ENCODE results near the gene PMAIP1. TPM values are rescaled to one million over a fixed set of nuclear protein-coding genes. Genes with fewer than 3 reads are reported as not detected.
A peak's percentile ranks its signal among the peaks of the same experiment; 100 is the strongest.

The PMAIP1 gene
- total and polyA plus RNA-seq, 2 of the 8 experiments (the other 6 are each of a cell fraction or from before 2014, with no cell fraction given) = 51.7 to 84.1 TPM

- no peak overlapping the region for H3K23ac ChIP-seq (ENCODE audit: insufficient read length)
- no peak overlapping the region for H2BK5ac ChIP-seq (ENCODE audit: low read depth, low read length)
- H2BK120ac ChIP-seq (replicated peaks; ENCODE audit: low read depth, low read length) = no peak overlapping the region
- H3K27ac ChIP-seq (ENCODE audit: low read depth, low read length) = no peak overlapping the region
- H3K79me2 ChIP-seq (ENCODE audit: control insufficient read depth in 1 of 2, insufficient read depth in 2 of 2, low read length in 2 of 2) = peaks cover 7 to 44% of the 10 kb centered on the region in 2 experiments
- H3K79me1 ChIP-seq (ENCODE audit: low read depth, low read length) = no peaks in the 10 kb centered on the region; the same call in 1 of the 2 replicates
- H4K5ac ChIP-seq (ENCODE audit: insufficient read length, low read depth, low read length) = no peak overlapping the region
- peaks cover 0 to 6% (median 0%) of the 10 kb centered on the region in 4 experiments; a peak in 2 of 7 replicates for H3K27me3 ChIP-seq (replicated peaks in 1 of 4; ENCODE audit: control insufficient read depth in 3 of 4, extremely low read depth in 1 of 4, insufficient read depth in 3 of 4, low read length in 3 of 4)
- no peak overlapping the region for H4K8ac ChIP-seq (ENCODE audit: extremely low read depth, insufficient read depth, low read length)
- H3K9me3 ChIP-seq (ENCODE audit: insufficient read depth in 2 of 2, low read depth in 1 of 2, low read length in 1 of 2) = no peaks in the 10 kb centered on the region
- FAIRE-seq (peak; percentile 42), DNase-seq (ENCODE audit: low read depth in 1 of 2, low spot score in 2 of 2) (no peak)
- no peak overlapping the region for H2AK5ac ChIP-seq (ENCODE audit: low read depth, low read length)
- POLR2A ChIA-PET (ENCODE audit: partially characterized antibody) = interaction anchor here (1.0 to 4.8 kb wide), 3 partner anchors 9 to 30 kb away, joined by 3 to 82 read pairs (median 72); no protein-coding TSS in a partner anchor
- peak overlapping the region; percentile 62 to 99 for H3K4me2 ChIP-seq (ENCODE audit: insufficient read depth in 1 of 2, low read depth in 2 of 2, low read length in 2 of 2)
- CTCF ChIA-PET (ENCODE audit: partially characterized antibody) = no interaction called here
- no peak overlapping the region for H4K91ac ChIP-seq (replicated peaks; ENCODE audit: insufficient read length, low read length)
- no peak overlapping the region for H2BK20ac ChIP-seq (ENCODE audit: low read length)
- no peak overlapping the region for H3K14ac ChIP-seq (ENCODE audit: insufficient read length)
- H2BK12ac ChIP-seq (ENCODE audit: low read depth, low read length) = no peak overlapping the region
- H3K23me2 ChIP-seq (ENCODE audit: low read depth, low read length) = peaks cover 8% of the 10 kb centered on the region
- H2AFZ ChIP-seq (ENCODE audit: low read length) = no peak overlapping the region
- H3K36me3 ChIP-seq (ENCODE audit: control insufficient read depth in 2 of 4, insufficient read depth in 4 of 4, low read length in 3 of 4) = peaks cover 0 to 25% (median 13%) of the 10 kb centered on the region in 4 experiments; a peak in 5 of 8 replicates
- peak overlapping the region in 2 of 4 experiments; percentile 72 to 77; a peak in 4 of 7 replicates for H3K9ac ChIP-seq (replicated peaks in 1 of 4; ENCODE audit: extremely low read depth in 1 of 4, low read depth in 3 of 4, low read length in 3 of 4)
- peaks cover 6 to 17% (median 13%) of the 10 kb centered on the region in 4 experiments; a peak in 5 of 7 replicates for H3K4me1 ChIP-seq (replicated peaks in 1 of 4; ENCODE audit: control insufficient read depth in 3 of 4, insufficient read depth in 4 of 4, low read length in 3 of 4)
- H3K56ac ChIP-seq (replicated peaks; ENCODE audit: insufficient read length, low read depth, low read length) = no peak overlapping the region
- 80% methylated on average over 8 of the region's 8 CpGs; no CpG with 5 or more reads in 1 of the 2 experiments for WGBS, 2 experiments (ENCODE audit: extremely low coverage in 1 of 2, insufficient coverage in 1 of 2, insufficient read length in 1 of 2, insufficient replicate concordance in 2 of 2, low coverage in 1 of 2, low lambda C conversion rate in 2 of 2, missing lambda C conversion rate in 1 of 2)
- no peak overlapping the region for H3K18ac ChIP-seq (ENCODE audit: extremely low read depth, low read length)
- no peak overlapping the region for H3K4ac ChIP-seq (replicated peaks; ENCODE audit: insufficient read length, low read depth, low read length)
- no peak overlapping the region for H2BK15ac ChIP-seq (ENCODE audit: low read length)
- peaks cover 7 to 11% of the 10 kb centered on the region in 2 experiments for H4K20me1 ChIP-seq (replicated peaks in 1 of 2; ENCODE audit: control insufficient read depth in 1 of 2, insufficient read depth in 2 of 2, low read length in 2 of 2)
- peak overlapping the region; percentile 20 to 93 (median 66); a peak in 7 of 8 replicates for H3K4me3 ChIP-seq (ENCODE audit: extremely low read depth in 1 of 4, insufficient read depth in 2 of 4, low read depth in 3 of 4, low read length in 4 of 4)
- TF ChIP-seq SIX5 (IDR thresholded peaks at IDR 0.05; ENCODE audit: low read depth, low read length) (no peak), MAFK (IDR thresholded peaks at IDR 0.05; ENCODE audit: low read depth, low read length) (no peak), HDAC2 (IDR thresholded peaks at IDR 0.05; ENCODE audit: borderline replicate concordance in 1 of 2, low read depth in 2 of 2, low read length in 2 of 2) (no peak), BRCA1 (IDR thresholded peaks at IDR 0.05; ENCODE audit: low read depth, low read length) (no peak), GABPA (IDR thresholded peaks at IDR 0.05; ENCODE audit: borderline replicate concordance, insufficient read depth, low read length) (no peak), SP1 (IDR thresholded peaks at IDR 0.05; ENCODE audit: low read depth, low read length) (no peak), ATF2 (IDR thresholded peaks at IDR 0.05; ENCODE audit: low read length) (no peak), CHD1 (IDR thresholded peaks at IDR 0.05; ENCODE audit: low read depth, low read length) (no peak; the same call in 1 of the 2 replicates)
- TF ChIP-seq, protein P1, sequence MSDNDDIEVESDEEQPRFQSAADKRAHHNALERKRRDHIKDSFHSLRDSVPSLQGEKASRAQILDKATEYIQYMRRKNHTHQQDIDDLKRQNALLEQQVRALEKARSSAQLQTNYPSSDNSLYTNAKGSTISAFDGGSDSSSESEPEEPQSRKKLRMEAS (IDR thresholded peaks at IDR 0.05) = no peak
Observed at GRCh38 chr18:59902131-59902992, 2.6 kb downstream of the PMAIP1 start.
